ENCODE data around the gene FTL.

Gene FTL

DNA sequence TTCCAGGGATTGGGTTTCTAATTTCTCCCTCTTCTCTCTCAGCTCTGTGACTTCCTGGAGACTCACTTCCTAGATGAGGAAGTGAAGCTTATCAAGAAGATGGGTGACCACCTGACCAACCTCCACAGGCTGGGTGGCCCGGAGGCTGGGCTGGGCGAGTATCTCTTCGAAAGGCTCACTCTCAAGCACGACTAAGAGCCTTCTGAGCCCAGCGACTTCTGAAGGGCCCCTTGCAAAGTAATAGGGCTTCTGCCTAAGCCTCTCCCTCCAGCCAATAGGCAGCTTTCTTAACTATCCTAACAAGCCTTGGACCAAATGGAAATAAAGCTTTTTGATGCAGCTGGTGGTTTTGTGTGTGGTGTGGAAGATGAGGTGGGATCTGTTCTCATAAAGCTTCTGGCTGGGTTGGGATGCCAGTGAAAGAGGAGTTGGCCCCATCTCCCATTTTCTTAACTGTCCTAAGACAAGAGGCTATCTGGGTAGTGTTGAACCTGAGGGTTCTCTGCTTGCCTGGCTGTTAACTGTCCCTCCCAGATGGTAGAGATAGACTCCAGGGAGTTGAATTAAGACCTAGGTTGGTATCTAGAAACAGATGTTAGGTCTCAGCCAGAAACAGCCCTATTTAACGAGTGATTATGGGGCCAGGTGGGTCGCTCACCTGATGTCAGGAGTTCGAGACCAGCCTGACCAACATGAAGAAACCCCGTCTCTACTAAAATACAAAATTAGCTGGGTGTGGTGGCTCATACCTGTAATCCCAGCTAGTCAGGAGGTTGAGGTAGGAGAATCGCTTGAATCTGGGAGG is 1.6 kb downstream of the FTL start:
- DNase-seq: no peak

DNA sequence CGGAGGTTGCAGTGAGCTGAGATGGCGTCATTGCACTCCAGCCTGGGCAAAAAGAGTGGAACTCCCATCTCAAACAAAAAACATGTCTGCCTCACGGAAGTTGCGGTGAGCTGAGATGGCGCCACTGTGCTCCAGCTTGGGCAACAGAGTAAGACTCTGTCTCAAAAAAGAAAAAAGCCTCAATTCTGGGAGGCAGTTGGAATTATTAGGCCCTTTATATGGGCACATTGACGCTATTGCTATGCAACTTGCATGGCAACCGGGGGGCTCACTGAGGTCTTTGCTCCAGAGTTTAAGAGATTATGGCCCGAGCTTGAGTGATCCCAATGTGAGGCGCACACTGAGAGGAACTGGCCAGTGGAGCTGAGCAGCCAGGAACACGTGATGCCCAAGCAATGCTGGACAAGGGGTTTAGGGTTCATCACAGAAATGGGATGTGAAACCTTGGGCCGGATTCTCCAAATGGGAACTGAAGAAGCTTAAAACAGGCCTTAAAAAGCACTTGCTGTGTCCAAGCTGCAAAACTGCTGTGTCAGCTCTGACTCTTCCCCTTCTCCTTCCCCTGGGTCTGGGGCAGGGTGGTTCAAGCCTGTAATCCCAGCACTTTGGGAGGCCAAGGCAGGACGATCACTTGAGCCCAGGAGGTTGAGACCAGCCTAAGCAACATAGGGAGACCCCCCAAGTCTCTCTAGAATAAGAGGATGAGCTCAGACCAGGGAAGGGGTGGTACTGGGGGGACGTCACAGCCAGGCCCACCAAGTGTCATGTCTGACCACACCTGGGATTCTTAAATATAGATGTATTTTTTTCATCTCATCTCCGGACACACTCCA is 2.5 kb downstream of the FTL start:
- DNase-seq: no peak

DNA sequence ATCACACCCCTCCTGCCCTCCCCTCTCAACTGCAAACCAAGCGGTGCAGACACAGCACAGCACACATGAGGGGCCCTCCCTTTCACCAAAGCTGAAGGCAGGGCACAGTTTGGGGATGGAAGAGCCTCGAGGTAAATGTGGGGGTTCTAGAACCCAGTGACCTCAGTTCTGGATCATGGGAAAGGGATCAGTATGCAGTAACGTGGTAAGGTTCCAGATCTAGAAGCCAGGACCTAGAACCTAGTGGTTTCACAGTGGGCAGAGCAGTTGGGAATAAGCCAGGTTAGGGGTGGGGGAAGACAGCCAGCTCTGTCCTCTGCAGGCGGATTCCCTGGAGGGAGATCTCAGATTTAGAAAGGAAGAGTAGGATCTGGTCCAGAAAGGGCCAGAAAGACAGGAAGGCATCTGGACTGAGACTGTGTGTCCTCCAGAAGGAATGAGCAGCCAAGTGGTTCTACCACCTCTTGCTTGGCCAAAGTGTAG is 3.1 kb downstream of the FTL start:
- no peak for DNase-seq

DNA sequence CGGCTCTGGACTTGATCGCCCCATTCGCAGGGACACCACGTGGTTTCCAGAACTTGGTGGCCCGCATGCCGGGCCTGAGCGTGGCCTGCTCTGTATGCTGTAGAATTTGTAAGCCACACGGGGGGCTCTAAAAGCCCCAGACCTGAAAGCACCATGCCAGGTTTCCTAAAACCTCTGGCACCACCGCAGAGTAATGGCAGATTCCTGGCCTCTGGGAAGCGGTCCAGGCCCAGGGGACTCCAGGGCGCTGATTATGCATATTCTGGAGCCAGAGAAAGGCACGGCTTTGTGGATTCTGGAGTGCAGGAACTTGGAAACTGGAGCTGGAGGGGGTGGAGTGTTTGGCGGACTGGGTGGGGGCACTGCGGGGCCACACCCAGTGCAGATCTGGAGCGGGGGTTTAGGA is 3.7 kb downstream of the FTL start:
- DNase-seq: no peak

DNA sequence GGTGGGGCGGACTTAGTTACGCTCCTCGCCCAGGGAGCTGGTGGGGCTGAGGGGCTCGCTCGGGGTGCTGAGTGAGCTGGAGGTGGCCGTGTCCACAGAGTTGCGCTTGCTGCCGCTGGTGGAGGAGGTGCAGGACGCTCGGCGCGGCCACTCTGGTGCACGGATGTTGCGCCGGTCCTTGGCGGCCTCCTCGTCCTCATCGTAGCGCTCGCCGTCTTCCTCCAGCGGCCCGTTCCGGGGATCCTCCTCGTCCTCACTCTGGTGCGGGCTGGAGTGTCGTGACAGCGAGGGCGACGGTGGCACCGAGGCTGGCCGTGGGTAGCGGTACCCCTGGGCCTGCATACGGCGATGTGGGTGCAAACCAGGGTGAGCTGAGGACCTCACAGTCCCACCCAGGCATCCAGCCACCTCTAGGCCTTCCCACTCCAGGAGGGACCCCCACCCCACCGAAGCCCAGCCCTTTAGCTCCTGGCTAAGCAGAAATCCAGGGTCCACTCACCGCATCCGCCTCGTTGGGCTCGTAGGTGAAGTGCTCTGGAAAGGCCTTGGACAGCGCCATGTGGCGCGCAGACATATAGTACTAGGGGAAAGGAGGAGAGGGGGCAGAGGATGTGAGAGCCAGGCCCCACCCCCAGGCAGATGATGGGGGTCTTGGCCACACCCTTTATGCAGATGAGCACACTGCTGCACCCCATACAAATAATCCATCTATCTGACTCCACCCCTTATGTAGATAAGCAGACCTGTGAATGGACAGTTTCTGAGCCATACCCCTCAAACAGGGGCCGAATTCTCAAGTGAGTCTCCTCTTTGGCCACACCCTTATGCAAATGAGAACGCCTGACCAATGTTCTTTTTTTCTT is 4.4 kb downstream of the FTL start:
- no peak for DNase-seq

DNA sequence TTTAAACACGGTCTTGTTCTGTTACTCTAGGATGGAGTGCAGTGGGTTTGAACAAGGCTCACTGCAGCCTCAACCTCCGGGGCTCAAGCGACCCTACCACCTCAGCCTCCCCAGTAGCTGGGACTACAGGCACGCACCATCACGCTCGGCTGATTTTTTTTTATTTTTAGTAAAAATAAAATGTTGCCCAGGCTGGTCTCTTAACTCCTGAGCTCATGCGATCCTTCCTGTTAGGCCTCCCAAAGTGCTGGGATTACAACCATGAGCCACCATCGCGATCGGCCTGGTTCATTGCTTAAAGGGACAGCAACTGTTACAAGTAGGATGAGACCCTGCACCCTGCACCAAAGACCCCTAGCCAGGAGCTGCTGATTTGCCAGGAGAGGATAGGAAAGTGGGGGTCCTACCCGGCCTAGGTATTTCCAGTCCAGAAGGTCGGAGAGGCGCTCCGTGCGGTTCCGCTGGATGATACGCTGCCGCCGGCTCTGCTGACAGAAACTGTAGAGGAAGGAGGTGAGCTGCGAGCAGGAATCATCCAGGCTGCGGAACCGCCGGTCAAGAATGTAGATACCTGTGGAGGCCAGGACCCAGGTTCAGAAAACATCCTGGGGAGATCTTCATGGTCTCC is 5.1 kb downstream of the FTL start:
- no peak for DNase-seq

DNA sequence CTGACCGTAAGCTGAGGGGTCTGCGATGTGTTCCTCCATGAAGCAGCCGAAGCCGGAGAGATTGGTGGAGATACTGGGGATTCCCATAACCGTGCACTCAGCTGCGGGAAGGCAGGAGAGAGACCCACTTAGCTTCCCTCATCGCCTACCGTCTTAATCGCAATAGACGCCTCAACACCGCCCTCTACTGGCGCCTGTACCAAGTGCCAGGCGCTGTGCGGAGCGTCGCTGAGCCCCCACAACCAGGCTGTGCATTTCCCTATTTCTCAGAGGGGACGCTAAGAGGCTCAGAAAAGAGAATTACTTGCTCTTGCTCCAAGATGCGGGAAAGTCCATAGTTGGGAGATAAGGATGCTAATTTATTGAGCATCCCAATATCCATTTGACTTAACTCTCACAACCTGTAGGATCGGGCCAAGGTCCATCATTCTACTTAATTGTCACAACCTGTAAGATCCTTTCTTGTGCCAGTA is 5.8 kb downstream of the FTL start:
- peak; percentile 48 for DNase-seq

DNA sequence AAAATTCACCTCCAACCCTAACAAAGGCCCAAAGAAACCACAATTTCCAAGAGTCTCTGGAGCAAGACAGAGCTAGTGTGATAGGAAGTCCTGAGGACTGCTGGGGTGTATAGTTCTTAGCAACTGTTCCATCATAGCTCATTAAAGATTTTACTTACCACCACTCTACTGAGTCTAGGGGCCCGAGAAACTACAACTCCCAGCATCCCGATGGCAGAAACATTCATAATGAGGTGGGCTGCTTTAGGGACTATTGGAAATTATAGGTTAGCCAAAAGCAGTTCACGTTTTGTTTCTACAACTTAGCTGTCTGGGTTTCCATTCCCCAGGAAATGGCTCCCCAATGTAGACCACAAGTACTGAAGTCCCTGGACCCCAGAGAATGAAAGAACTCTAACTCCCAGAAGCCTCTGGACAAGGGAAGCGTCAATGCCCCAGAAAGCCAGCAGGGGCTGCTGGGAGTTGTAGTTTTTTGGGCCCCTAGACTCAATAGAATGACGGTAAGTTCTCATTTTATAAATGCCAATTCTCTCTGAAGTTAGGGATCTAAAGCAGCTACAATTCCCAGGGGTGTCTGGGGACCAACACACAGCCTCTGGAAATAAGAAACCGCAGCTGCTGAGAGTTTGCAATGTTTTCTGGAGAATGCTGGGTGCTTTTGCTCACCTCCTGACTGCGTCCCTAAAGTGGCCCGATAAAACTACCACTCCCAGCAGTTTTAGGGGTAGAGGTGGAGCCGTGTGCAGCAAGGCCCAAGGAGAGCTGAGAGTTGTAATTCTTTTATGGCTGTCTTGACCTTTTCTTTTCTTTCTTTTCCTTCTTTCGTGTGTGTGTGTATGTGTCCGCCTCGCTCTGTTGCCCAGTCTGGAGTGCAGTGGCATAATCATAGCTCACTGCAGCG is 11.1 kb downstream of the FTL start:
- DNase-seq: no peak

DNA sequence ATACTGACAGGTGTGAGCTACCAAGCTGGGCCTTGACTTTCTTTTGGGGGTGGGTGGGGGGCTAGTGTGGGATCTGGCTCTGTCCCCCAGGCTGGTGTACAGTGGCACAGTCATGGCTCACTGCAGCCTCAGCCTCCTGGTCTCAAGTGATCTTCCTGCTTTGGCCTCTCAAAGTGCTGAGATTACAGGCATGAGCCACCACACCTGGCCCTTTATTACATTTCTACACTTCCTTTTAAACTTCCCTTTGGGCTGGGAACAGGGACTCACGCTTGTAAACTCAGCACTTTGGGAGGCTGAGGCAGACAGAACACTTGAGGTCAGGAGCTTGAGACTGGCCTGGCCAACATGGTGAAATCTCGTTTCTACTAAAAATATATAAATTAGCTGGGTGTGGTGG is 12.0 kb downstream of the FTL start:
- DNase-seq: no peak

DNA sequence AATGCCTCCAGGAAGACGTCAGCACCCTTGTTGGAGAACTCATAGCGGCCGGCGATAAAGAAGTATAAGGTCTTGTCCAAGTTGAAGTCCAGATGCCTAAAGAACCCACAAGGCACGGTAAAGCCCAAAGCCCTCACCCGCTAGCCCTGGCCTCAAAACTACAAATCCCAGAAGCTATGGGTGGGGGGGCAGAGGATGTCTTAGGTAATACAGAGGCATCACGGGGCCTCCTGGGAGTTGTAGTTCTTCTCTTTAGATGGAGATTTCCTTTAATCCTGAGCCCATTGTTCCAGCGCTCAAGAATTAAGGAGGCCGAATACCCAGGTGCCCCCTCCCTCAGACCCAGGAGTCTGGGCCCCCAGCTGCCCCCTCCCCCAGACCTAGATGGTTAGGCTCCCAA is 17.2 kb downstream of the FTL start:
- DNase-seq: no peak

DNA sequence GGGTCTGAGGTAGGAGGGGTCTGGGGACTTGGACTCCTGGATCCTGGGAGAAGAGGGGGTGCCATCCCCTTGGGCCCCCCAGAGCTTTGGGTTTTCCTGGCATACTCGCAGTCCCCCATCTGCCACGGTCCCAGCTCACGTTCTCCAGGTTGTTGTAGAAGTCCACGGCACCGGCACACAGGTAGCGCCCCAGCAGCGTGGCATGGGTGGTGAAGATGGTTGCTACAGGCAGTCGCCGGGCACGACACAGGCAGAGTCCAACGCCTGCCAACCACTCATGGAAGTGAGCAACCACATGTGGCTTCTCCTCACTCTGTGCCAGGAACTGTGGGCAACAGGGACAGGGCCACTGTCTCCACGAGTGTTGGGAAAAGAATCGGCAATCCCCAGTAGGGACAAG is 20.6 kb downstream of the FTL start:
- DNase-seq: no peak

DNA sequence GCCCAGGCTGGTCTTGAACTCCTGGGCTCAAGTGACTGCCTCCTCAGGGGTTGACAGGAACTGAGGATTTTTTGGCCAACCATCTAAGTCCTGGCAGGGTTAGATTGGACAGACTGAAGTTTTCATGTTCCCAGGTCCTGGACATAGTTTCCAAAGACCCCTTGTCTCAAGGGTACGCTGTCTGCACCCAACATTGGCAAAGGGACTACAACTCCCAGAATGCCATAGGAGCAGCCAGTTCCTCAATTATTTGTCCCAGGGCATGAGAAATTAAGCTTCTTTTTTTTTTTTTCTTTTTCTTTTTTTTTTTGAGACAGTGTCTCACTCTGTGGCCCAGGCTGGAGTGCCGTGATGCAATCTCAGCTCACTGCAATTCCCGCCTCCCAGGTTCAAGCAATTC is 21.1 kb downstream of the FTL start:
- no peak for DNase-seq

DNA sequence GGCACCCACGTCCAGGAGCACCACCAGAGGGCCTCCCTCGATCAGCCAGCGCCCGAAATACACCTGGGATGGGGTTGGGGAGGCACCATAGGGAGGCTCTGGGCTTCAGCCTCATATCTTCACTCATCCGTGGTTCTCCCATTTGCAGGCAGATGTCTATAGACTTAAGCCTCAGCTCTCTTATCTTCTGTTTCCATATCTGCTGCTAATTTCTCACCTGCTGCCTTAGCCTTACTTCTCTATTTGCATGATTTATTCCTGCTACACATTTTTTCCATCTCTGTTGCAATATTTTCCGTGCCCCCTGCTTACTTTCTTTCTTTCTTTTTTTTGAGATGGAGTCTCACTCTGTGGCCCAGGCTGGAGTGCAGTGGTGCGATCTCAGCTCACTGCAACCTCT is 22.2 kb downstream of the FTL start:
- DNase-seq: no peak

DNA sequence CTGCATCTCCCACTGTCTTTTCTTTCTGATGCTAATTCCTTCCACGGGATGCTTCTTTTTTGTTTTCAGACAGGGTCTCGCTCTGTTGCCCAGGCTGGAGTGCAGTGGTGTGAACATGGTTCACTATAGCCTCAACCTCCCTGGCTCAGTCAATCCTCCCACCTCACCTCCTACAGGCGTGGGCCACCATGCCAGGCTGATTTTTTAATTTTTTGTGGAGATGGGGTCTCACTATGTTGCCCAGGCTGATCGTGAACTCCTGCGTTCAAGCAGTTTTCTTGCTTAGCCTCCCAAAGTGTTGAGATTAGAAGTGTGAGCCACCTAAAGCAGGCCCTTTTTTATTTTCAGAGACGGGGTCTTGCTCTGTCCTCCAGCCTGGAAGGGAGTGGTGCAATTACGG is 23.2 kb downstream of the FTL start:
- DNase-seq: no peak

DNA sequence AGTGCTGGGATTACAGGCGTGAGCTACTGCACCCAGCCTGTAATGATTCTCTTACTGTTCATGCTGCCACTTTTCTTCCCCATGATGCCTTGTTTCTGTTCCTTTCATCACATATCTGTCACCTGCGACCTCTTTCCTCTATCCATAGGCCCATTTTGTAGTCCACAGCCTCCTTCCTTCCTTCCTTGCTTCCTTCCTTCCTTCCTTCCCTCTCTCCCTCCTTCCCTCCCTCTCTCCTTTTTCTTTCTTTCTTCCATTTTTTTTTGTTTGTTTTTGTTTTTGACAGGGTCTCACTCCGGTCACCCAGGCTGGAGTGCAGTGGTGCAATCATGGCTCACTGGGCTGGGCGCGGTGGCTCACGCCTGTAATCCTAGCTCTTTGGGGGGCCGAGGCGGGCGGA is 23.8 kb downstream of the FTL start:
- no peak for DNase-seq

DNA sequence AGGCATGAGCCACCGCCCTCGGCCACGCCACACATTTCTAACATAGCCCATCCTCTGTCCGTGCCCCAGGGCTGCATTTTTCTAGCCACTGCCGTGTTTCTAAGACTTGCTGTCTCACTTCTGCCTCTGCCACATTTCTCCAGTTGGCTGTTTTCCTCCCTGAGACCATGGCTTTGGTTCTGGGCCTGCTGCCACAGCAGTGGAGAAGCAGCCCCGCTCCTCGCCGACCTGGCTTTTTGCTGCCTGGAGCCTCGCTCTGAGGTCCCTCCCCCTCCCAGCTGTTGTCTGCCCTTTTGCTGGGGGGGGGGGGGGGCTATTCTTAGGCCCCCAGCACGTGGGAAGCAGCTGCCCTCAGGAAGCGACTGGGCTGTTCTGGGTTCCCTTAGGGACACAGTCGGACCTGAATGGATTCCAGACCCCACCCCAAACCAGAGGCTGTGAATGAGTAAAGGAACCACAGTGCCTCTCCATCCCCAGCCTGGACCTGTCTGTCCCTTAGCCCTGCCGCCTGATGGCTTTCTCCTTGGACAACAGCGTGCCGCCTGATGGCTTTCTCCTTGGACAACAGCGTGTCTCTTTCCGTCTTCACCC is 24.7 kb downstream of the FTL start:
- no peak for DNase-seq

DNA sequence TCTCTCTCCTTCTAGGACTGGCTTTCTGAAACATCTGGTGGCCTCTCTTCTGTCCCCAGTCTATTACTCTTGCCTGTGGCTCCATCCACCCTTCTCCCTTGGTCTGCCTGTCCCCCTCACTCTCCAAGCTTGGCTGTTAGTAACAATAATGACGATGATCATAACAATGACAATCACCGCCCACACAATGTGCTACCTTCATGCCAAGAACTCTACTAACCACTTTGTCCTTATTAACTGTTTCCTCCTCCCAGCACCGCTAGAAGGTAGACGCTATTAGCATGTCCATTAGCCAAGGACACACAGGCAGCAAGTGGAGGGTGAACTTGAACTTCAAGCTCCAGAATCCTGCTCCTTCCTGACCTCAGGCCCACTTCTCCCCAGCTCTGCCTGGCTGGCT is 25.3 kb downstream of the FTL start:
- no peak for DNase-seq

DNA sequence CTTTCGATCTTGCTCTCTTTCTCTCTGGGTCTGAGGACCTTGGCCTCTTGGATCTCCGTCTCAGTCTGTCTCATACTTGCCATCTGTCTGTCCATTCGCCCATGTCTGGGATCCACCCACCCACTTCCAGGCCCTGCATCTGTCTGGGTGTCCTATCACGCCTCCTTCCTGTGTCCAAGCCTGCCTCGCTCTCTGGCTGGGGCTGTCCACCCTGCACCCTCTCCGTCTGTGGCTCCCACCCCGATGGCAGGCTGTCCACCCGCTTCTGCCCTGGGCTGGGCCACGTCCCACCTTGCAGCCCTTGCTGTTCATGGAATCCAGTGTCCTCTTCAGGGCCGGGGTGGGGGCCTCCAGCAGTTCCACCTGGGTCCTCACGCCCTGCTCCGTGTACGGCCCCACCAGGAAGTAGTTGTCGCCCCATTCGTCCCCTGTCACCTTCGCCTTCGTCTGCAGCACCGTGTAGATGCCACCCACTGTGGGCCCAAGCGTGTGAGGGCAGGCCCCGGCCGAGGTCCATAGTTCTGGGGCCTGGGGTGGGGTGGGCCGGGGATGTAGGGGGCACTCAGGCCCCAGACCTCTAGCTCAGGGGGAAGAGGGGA is 26.0 kb downstream of the FTL start:
- no peak for DNase-seq

DNA sequence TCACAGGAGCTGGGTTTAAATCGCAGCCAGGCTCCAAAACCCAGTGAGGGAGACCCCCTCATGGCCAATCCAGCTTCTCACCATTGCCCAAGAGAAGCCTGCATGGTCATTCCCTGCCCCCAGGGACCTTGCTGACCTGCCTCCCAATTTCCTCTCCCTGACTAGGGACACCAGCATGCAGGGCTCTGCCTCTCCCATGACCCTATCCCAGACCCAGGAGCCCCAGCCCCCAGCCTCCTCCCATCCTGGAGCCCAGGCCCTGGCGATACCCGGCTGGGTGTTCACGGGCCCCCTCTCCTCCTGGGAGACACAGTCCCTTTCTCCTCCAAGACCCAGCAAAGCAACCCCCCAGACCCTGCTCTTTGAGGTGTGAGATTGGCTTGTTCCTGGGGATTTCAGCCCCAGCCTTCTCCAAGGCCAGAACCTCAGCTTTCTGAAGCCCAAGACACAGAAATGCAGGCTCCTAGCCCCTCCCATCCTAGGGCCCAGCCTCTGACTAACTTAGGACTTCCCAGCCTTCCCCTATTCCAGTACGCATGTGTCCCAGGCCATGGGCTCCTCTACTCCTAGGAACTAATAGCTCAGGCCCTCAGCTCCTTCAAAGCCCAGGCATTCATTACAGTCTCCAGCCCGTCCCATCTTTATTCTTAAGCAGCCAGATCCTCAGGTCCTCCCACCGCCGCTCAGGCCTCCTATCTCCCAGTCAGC is 26.9 kb downstream of the FTL start:
- DNase-seq: peak; percentile 53

DNA sequence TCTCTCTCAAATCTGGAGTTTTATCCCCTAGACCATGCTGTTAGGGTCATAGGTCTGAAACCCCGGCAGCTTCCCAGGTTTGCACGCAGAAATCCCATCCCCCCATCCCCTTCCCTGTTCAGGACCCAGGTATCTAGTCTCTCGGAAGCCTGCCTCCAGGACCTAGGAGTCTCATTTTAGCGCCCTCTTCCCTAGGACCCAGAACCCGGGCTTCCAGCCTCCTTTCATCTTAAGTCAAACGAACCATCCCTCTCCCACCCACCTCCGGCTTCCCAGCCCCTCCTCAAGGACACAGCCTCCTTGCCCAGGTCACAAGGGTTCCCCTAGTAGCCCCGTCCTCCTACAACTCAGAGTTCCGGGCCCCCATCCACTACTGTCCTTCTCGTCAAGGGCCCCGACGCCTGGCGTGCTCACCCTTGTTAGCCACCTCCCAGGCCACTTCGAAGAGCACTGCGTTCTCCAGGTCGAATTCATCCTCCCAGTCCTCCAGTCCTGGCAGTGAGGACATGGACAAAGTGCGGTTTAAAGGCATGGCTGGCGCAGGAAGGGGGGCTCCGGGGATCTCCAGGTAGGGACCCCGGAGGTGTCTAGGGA is 27.6 kb downstream of the FTL start:
- no peak for DNase-seq
